GM10266 (cell line): ENCODE results near the gene PAM.
A peak's percentile ranks its signal among the peaks of the same experiment; 100 is the strongest.

Experiments used
- DNase-seq: peaks from one replicate; pipeline ENCODE4 v3.0.0; 2012; ENCODE audit errors: extremely low spot score
- CTCF ChIP-seq: IDR thresholded peaks from 2 replicates; pipeline ENCODE4 v1.5.1; 2012; ENCODE audit warnings: mild to moderate bottlenecking, low read depth; ENCODE audit not compliant: control insufficient read depth, insufficient read depth; ENCODE audit errors: missing control alignments

PAM gene

GRCh38 chr5:102754767-102755431 lies at the start of gene PAM:
Gene PAM, plus strand, starts transcription at chr5:102755305. Its CDS starts 110,891 bp downstream, at chr5:102866196.
- peak; percentile 94 for DNase-seq
- TF ChIP-seq CTCF: no peak

DNA sequence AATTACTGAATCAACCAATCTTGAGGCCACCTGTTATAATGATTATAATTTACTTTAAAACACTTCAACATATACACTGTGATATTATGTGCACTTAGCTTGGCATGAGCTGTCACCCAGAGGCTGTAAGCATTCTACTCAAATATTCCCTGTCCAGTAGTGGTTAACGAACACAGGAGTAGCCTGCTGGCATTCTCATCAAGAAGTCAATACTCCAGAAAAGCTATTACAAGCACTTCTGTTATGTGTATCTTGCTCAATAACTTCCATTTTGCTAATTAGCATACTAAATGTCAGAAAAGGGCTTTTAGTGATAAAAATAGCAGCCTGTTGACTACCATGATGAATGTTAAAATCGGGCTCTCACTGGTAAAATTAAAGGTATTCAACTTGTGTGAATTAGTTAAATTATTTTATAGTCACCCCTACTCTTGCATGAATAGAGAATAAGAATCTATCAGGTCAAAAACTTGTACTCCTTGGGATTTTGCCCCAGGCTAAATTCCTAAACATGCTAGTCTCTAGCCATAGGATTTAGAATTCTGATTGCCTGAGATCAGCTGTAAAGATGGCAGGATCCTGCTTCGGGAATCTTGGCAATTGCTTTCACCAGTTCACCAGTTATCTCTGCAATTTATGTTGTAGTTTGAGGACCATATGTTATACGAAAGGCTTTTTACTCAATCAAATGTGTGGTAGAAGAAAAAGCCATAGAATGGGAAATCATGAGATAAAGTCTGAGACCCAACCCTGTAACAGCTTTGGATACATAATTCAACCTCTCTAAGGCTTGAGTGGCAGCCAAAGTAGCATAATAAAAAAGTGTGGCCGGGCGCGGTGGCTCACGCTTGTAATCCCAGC lies 43.4 kb upstream of the PAM start:
- no peak for DNase-seq
- no peak for TF ChIP-seq CTCF

DNA sequence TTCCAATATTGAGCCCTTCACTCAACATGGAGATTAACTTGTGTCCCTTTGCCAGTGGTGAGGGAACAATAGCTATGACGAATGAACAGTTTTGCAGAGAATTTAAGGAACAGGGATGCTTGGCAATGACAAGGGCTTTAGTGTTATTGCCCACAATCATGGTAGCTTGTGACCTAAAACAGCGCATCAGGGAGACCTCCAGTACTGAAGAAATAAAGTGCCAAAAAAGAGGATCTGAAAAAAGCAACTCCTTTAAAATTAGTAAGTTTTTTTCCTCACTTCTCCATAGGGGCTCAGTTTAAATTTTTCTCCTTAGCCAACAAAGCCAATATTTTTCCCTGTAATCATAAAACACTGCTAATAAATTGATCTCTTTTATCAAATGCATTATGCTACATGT lies 41.8 kb upstream of the PAM start:
- TF ChIP-seq CTCF: no peak
- DNase-seq: no peak

GRCh38 chr5:102713682-102714231 lies 41.3 kb upstream of the PAM start:
- no peak for TF ChIP-seq CTCF
- DNase-seq: no peak

DNA sequence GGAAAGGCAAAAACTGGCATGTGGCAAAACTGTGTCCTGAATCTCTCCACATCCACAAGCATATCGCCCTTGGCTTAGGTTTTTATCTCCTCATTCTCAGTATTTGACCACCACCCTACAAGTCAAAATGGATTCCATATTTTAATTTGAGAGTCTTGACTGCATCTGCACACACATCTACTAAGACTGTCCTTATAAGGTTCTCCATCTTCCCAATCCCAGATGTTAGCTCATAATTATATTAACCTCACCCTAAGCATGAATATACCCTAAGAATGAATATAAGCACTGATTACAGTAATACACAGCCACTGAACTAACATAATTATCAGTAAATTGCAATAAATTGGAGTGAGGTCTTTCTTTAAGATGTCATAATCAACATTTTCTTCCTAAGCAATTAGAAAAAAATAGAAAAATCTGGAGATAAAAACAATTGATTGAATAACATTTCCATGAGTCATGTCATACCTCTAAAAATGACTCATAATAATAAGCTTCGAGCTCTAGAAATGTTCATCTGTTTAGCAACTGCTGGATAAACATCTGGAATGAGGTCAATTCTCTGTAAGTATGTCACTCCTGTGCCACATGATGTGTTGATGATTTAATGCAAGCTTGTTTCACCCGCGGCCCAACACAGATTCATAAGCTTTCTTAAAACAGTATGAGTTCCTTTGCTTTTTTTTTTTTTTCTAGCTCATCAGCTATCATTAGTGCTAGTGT lies 39.9 kb upstream of the PAM start:
- no peak for DNase-seq
- TF ChIP-seq CTCF: no peak

GRCh38 chr5:102716017-102716416 lies 39.1 kb upstream of the PAM start:
- DNase-seq: no peak
- TF ChIP-seq CTCF: no peak

GRCh38 chr5:102718819-102719218 lies 36.3 kb upstream of the PAM start:
- DNase-seq: no peak
- TF ChIP-seq CTCF: no peak
